Sigmoid colon (tissue), 4 donors: ENCODE results near the gene KLHL3.

ENCODE experiments used
- CTCF ChIP-seq, 4 experiments: fragments of 450-650 bp in 3 of 4; fragments of 200-600 bp in 1 of 4; IDR thresholded peaks; one replicate each; pipeline ENCODE4 v1.5.1; 2016 to 2019; ENCODE audit warnings: antibody characterized with exemption in 4 of 4, mild to moderate bottlenecking in 3 of 4, moderate library complexity in 2 of 4
- EP300 ChIP-seq, 4 donors: sonication (generic); formaldehyde crosslinking; IDR thresholded peaks; one replicate each; pipeline ENCODE4 v1.6.1; 2017; ENCODE audit warnings: antibody characterized with exemption in 4 of 4
- POLR2A ChIP-seq, 2 donors: fragments of 450-650 bp; IDR thresholded peaks; one replicate each; pipeline ENCODE4 v1.6.1; 2016; ENCODE audit warnings: antibody characterized with exemption in 2 of 2, mild to moderate bottlenecking in 2 of 2, moderate library complexity in 2 of 2
- POLR2AphosphoS5 ChIP-seq, 4 donors: sonication (generic); formaldehyde crosslinking; IDR thresholded peaks; one replicate each; pipeline ENCODE4 v1.6.1; 2017; ENCODE audit warnings: antibody characterized with exemption in 4 of 4

- no peak for TF ChIP-seq CTCF (IDR thresholded peaks at IDR 0.05)
- TF ChIP-seq EP300 (IDR thresholded peaks at IDR 0.05) = no peak
- TF ChIP-seq POLR2AphosphoS5 (IDR thresholded peaks at IDR 0.05) = no peak
- no peak for TF ChIP-seq POLR2A (IDR thresholded peaks at IDR 0.05)
Observed at GRCh38 chr5:137706841-137707240, 29.0 kb downstream of the KLHL3 start.
